H1 (cell line): ENCODE results near the gene TNRC6C. TPM values are rescaled to one million over a fixed set of nuclear protein-coding genes. Genes with fewer than 3 reads are reported as not detected.

ENCODE experiments used
- CBX8 ChIP-seq: fragments of 300-800, 300-1000 bp; sonication (generic); IDR thresholded peaks from 2 replicates; pipeline ENCODE4 v1.7.1; 2016; ENCODE audit warnings: low read depth, low read length, borderline replicate concordance
- CEBPB ChIP-seq: IDR thresholded peaks from 2 replicates; pipeline ENCODE4 v1.6.1; 2012; ENCODE audit warnings: low read depth, low read length
- CREB1 ChIP-seq: IDR thresholded peaks from 2 replicates; pipeline ENCODE4 v1.6.1; 2012; ENCODE audit warnings: inconsistent platforms
- CTBP2 ChIP-seq: IDR thresholded peaks from 2 replicates; pipeline ENCODE4 v1.7.0; 2011; ENCODE audit warnings: borderline replicate concordance, mild to moderate bottlenecking, moderate library complexity, mixed read lengths, low read length; ENCODE audit not compliant: insufficient read depth, insufficient read length
- EGR1 ChIP-seq: IDR thresholded peaks from 2 replicates; pipeline ENCODE4 v1.6.1; 2011; ENCODE audit warnings: low read depth, low read length, borderline replicate concordance
- EP300 ChIP-seq, 2 experiments: IDR thresholded peaks; 1 replicate in 1 of 2; 2 replicates in 1 of 2; pipeline ENCODE4 v1.6.1; 2011 to 2012; ENCODE audit warnings: low read depth in 2 of 2, low read length in 2 of 2, mild to moderate bottlenecking in 2 of 2, borderline replicate concordance in 1 of 2, inconsistent platforms in 1 of 2, moderate library complexity in 1 of 2
- EZH2 ChIP-seq: fragments of 200-600 bp; sonication (generic); IDR thresholded peaks from 2 replicates; pipeline ENCODE4 v1.7.1; 2012; ENCODE audit warnings: low read depth, mild to moderate bottlenecking, moderate library complexity, low read length, inconsistent platforms; ENCODE audit not compliant: severe bottlenecking
- GABPA ChIP-seq: IDR thresholded peaks from 2 replicates; pipeline ENCODE4 v1.6.1; 2011; ENCODE audit warnings: mild to moderate bottlenecking, low read length, moderate library complexity, borderline replicate concordance; ENCODE audit not compliant: insufficient read depth
- GTF2F1 ChIP-seq: IDR thresholded peaks from 2 replicates; pipeline ENCODE4 v1.6.1; 2012; ENCODE audit warnings: low read depth, low read length, improper control_type of control experiment, borderline replicate concordance
- JUN ChIP-seq: IDR thresholded peaks from 2 replicates; pipeline ENCODE4 v1.6.1; 2011; ENCODE audit warnings: low read depth, mild to moderate bottlenecking, improper control_type of control experiment, low read length
- MAFK ChIP-seq: IDR thresholded peaks from 2 replicates; pipeline ENCODE4 v1.6.1; 2012; ENCODE audit warnings: low read depth, mild to moderate bottlenecking, improper control_type of control experiment, low read length
- PHF8 ChIP-seq: fragments of 200-600 bp; sonication (generic); conservative IDR thresholded peaks from 2 replicates; pipeline ENCODE4 v1.7.1; 2012; ENCODE audit warnings: low read depth, mild to moderate bottlenecking, inconsistent platforms, low read length, moderate library complexity
- POLR2AphosphoS5 ChIP-seq: IDR thresholded peaks from 2 replicates; pipeline ENCODE4 v1.6.1; 2011; ENCODE audit warnings: low read depth, low read length
- RAD21 ChIP-seq, 2 experiments: IDR thresholded peaks in 1 of 2; conservative IDR thresholded peaks in 1 of 2; 2 replicates each; pipeline ENCODE4 v1.6.1; 2011; ENCODE audit warnings: low read depth in 2 of 2, low read length in 2 of 2, improper control_type of control experiment in 1 of 2, inconsistent platforms in 1 of 2, mild to moderate bottlenecking in 1 of 2, moderate library complexity in 1 of 2
- RBBP5 ChIP-seq: IDR thresholded peaks from 2 replicates; pipeline ENCODE4 v1.7.1; 2012; ENCODE audit warnings: low read depth, mild to moderate bottlenecking, inconsistent platforms, low read length, moderate library complexity, borderline replicate concordance
- RFX5 ChIP-seq: IDR thresholded peaks from 2 replicates; pipeline ENCODE4 v1.6.1; 2011; ENCODE audit warnings: low read depth, low read length, improper control_type of control experiment, borderline replicate concordance
- RNF2 ChIP-seq: fragments of 200-900, 300-1000 bp; sonication (generic); IDR thresholded peaks from 2 replicates; pipeline ENCODE4 v1.7.1; 2016; ENCODE audit warnings: borderline replicate concordance, low read depth, mild to moderate bottlenecking, antibody characterized with exemption, low read length; ENCODE audit not compliant: poor library complexity, severe bottlenecking; ENCODE audit errors: missing control alignments
- RXRA ChIP-seq: IDR thresholded peaks from 2 replicates; pipeline ENCODE4 v1.6.1; 2011; ENCODE audit warnings: low read depth, mild to moderate bottlenecking, low read length, moderate library complexity; ENCODE audit not compliant: insufficient read depth
- TCF12 ChIP-seq: IDR thresholded peaks from 2 replicates; pipeline ENCODE4 v1.6.1; 2011; ENCODE audit warnings: low read depth, mild to moderate bottlenecking, low read length
- polyA plus RNA-seq, 7 experiments: library from polyadenylated mRNA; depleted of rRNA in 3 of 7; stranded (reverse) in 5 of 7; unstranded in 2 of 7; fragments of >200 nt in 5 of 7; fragments of 200-250 nt in 2 of 7; gene quantifications; 1 replicate in 5 of 7; 2 replicates in 1 of 7; 4 replicates in 1 of 7; pipeline versions ENCODE4 v1.2.1 to v1.2.3, GENCODE V29; 2011 to 2013; ENCODE audit warnings: missing spikeins in 2 of 7, mixed read lengths in 2 of 7
- total RNA-seq: library from RNA; stranded (reverse); fragmentation: NEBNext Ultra II Directional; extraction: Animal tissue kit (Norgen Biotek cat#: 25700); gene quantifications from 2 replicates; pipeline ENCODE4 v1.2.1, GENCODE V29; 2021
- TF ChIP-seq, protein P1 (sequence below): IDR thresholded peaks from 2 replicates; pipeline ENCODE4 v1.6.1; 2012; ENCODE audit warnings: inconsistent platforms
- TF ChIP-seq, protein P2 (sequence below): IDR thresholded peaks from 2 replicates; pipeline ENCODE4 v1.6.1; 2011; ENCODE audit warnings: low read depth, mild to moderate bottlenecking, low read length; ENCODE audit not compliant: insufficient read depth

The TNRC6C gene
- total and polyA plus RNA-seq, 2 of the 8 experiments (the other 6 are each of a cell fraction or from before 2014, with no cell fraction given) = 2.8 to 28.9 TPM

GRCh38 chr17:77957857-77958715 is at the start of gene TNRC6C (continued):
- no peak for TF ChIP-seq RNF2
- no peak for TF ChIP-seq EP300 (IDR thresholded peaks at IDR 0.05; ENCODE audit: borderline replicate concordance in 1 of 2, low read depth in 2 of 2, low read length in 2 of 2)
- peak; percentile 97 for TF ChIP-seq POLR2AphosphoS5
- peak; percentile 50; the same call in 1 of the 2 replicates for TF ChIP-seq EGR1
- no peak for TF ChIP-seq RXRA
- peak in 1 of 2 experiments; percentile 2; a peak in 2 of 4 replicates for TF ChIP-seq RAD21 (IDR thresholded peaks at IDR 0.05 in 1 of 2, conservative IDR thresholded peaks at IDR 0.05 in 1 of 2; ENCODE audit: low read depth in 2 of 2, low read length in 2 of 2)
- no peak for TF ChIP-seq CTBP2
- TF ChIP-seq, protein P1, sequence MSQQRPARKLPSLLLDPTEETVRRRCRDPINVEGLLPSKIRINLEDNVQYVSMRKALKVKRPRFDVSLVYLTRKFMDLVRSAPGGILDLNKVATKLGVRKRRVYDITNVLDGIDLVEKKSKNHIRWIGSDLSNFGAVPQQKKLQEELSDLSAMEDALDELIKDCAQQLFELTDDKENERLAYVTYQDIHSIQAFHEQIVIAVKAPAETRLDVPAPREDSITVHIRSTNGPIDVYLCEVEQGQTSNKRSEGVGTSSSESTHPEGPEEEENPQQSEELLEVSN = peak; percentile 32; the same call in 1 of the 2 replicates
- TF ChIP-seq MAFK = no peak
- no peak for TF ChIP-seq CEBPB
- TF ChIP-seq RBBP5 = 0 out of 2 replicates have a peak, but pooled peaks have one; percentile 61
- TF ChIP-seq CREB1 = peak; percentile 39; the same call in 1 of the 2 replicates
- no peak for TF ChIP-seq GABPA
- TF ChIP-seq TCF12 = no peak
- TF ChIP-seq, protein P2, sequence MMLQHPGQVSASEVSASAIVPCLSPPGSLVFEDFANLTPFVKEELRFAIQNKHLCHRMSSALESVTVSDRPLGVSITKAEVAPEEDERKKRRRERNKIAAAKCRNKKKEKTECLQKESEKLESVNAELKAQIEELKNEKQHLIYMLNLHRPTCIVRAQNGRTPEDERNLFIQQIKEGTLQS = no peak
- no peak for TF ChIP-seq RFX5
- peak; percentile 45 for TF ChIP-seq EZH2
- no peak for TF ChIP-seq GTF2F1
- TF ChIP-seq CBX8 = no peak
- TF ChIP-seq PHF8 = peak; percentile 96
- TF ChIP-seq JUN = no peak
